Measurements from ENCODE around the gene CD177. TPM values are rescaled to one million over a fixed set of nuclear protein-coding genes. Genes with fewer than 3 reads are reported as not detected.
"Not testable (repeated sequence)": the region's sequence is repeated elsewhere in the genome, so short reads cannot be mapped to it uniquely, and the experiment has no call there.

Gene CD177
- total and polyA plus RNA-seq, 4 donors = 1.0 to 57.8 (median 19.4) TPM

- H3K27me3 ChIP-seq (ENCODE audit: control insufficient read depth in 3 of 3, insufficient read depth in 3 of 3, low read length in 2 of 3) = peaks cover 0 to 4% (median 0%) of the 10 kb centered on the region in 3 donors
- TF ChIP-seq CTCF (IDR thresholded peaks at IDR 0.05; ENCODE audit: control extremely low read depth, extremely low read depth) = no peak
- peaks cover 0 to 2% (median 0%) of the 10 kb centered on the region in 4 donors for H3K9me3 ChIP-seq (ENCODE audit: control insufficient read depth in 4 of 4, insufficient read depth in 3 of 4, low read length in 3 of 4)
- H3K36me3 ChIP-seq (ENCODE audit: control insufficient read depth in 4 of 4, insufficient read depth in 4 of 4, low read length in 4 of 4) = no peaks in the 10 kb centered on the region
- no peak overlapping the region for H3K27ac ChIP-seq (ENCODE audit: low read depth in 1 of 2, low read length in 1 of 2)
- WGBS, 2 donors = 53 to 66% methylated on average over 5 to 8 of the region's 8 CpGs
- no peak overlapping the region for H3K9ac ChIP-seq (ENCODE audit: insufficient read depth in 1 of 2, low read length in 2 of 2)
- ATAC-seq (ENCODE audit: insufficient read depth, low FRiP score) (no peak), DNase-seq (no peak)
- H3K4me3 ChIP-seq = no peak overlapping the region
- H3K4me1 ChIP-seq (ENCODE audit: control insufficient read depth in 5 of 5, insufficient read depth in 5 of 5, low read length in 5 of 5) = no peaks in the 10 kb centered on the region
These were observed 8.7 kb downstream of the CD177 start for GRCh38 chr19:43362179-43362578.

- 66 to 80% methylated on average over 11 of the region's 11 CpGs for WGBS, 2 donors
- ATAC-seq (ENCODE audit: insufficient read depth, low FRiP score) = no peak
- TF ChIP-seq CTCF (IDR thresholded peaks at IDR 0.05; ENCODE audit: control extremely low read depth, extremely low read depth) = no peak
These were observed 9.3 kb downstream of the CD177 start for GRCh38 chr19:43362745-43363144.

GRCh38 chr19:43365677-43366076, 12.2 kb downstream of the CD177 start:
- H3K27ac ChIP-seq (ENCODE audit: low read depth in 1 of 2, low read length in 1 of 2); H3K4me3 ChIP-seq; H3K27me3 ChIP-seq (ENCODE audit: control insufficient read depth in 3 of 3, insufficient read depth in 3 of 3, low read length in 2 of 3); DNase-seq; ATAC-seq (ENCODE audit: insufficient read depth, low FRiP score); H3K9ac ChIP-seq (ENCODE audit: insufficient read depth in 1 of 2, low read length in 2 of 2); H3K9me3 ChIP-seq (ENCODE audit: control insufficient read depth in 4 of 4, insufficient read depth in 3 of 4, low read length in 3 of 4); H3K36me3 ChIP-seq (ENCODE audit: control insufficient read depth in 4 of 4, insufficient read depth in 4 of 4, low read length in 4 of 4); H3K4me1 ChIP-seq (ENCODE audit: control insufficient read depth in 5 of 5, insufficient read depth in 5 of 5, low read length in 5 of 5): not testable (repeated sequence)
- WGBS, 2 donors = 91 to 92% methylated on average over 5 of the region's 9 CpGs

More at GRCh38 chr19:43362745-43363144, 9.3 kb downstream of the CD177 start:
- Histone ChIP-seq H3K4me1 (ENCODE audit: control insufficient read depth in 5 of 5, insufficient read depth in 5 of 5, low read length in 5 of 5) (no peaks in the 10 kb centered on the region), H3K27me3 (ENCODE audit: control insufficient read depth in 3 of 3, insufficient read depth in 3 of 3, low read length in 2 of 3) (peaks cover 0 to 4% (median 0%) of the 10 kb centered on the region in 3 donors), H3K9ac (ENCODE audit: insufficient read depth in 1 of 2, low read length in 2 of 2) (no peak overlapping the region), H3K27ac (ENCODE audit: low read depth in 1 of 2, low read length in 1 of 2) (no peak overlapping the region), H3K9me3 (ENCODE audit: control insufficient read depth in 4 of 4, insufficient read depth in 3 of 4, low read length in 3 of 4) (peaks cover 0 to 2% (median 0%) of the 10 kb centered on the region in 4 donors), H3K36me3 (ENCODE audit: control insufficient read depth in 4 of 4, insufficient read depth in 4 of 4, low read length in 4 of 4) (no peaks in the 10 kb centered on the region), H3K4me3 (no peak overlapping the region)
- DNase-seq = no peak

- Histone ChIP-seq H3K4me3 (no peak overlapping the region), H3K27me3 (ENCODE audit: control insufficient read depth in 3 of 3, insufficient read depth in 3 of 3, low read length in 2 of 3) (peaks cover 0 to 2% (median 0%) of the 10 kb centered on the region in 3 donors), H3K27ac (ENCODE audit: low read depth in 1 of 2, low read length in 1 of 2) (no peak overlapping the region), H3K9me3 (ENCODE audit: control insufficient read depth in 4 of 4, insufficient read depth in 3 of 4, low read length in 3 of 4) (no peaks in the 10 kb centered on the region), H3K4me1 (ENCODE audit: control insufficient read depth in 5 of 5, insufficient read depth in 5 of 5, low read length in 5 of 5) (no peaks in the 10 kb centered on the region), H3K36me3 (ENCODE audit: control insufficient read depth in 4 of 4, insufficient read depth in 4 of 4, low read length in 4 of 4) (no peaks in the 10 kb centered on the region), H3K9ac (ENCODE audit: insufficient read depth in 1 of 2, low read length in 2 of 2) (no peak overlapping the region)
- no peak for DNase-seq
- TF ChIP-seq CTCF (IDR thresholded peaks at IDR 0.05; ENCODE audit: control extremely low read depth, extremely low read depth) = no peak
- WGBS, 2 donors = 82 to 93% methylated on average over 2 of the region's 2 CpGs
- ATAC-seq (ENCODE audit: insufficient read depth, low FRiP score) = no peak
These were observed 14.3 kb downstream of the CD177 start for GRCh38 chr19:43367822-43368221.

- not testable (repeated sequence) for H3K36me3 ChIP-seq (ENCODE audit: control insufficient read depth in 4 of 4, insufficient read depth in 4 of 4, low read length in 4 of 4); ATAC-seq (ENCODE audit: insufficient read depth, low FRiP score); H3K9me3 ChIP-seq (ENCODE audit: control insufficient read depth in 4 of 4, insufficient read depth in 3 of 4, low read length in 3 of 4); H3K4me1 ChIP-seq (ENCODE audit: control insufficient read depth in 5 of 5, insufficient read depth in 5 of 5, low read length in 5 of 5); H3K27me3 ChIP-seq (ENCODE audit: control insufficient read depth in 3 of 3, insufficient read depth in 3 of 3, low read length in 2 of 3); DNase-seq; H3K27ac ChIP-seq (ENCODE audit: low read depth in 1 of 2, low read length in 1 of 2); H3K4me3 ChIP-seq; H3K9ac ChIP-seq (ENCODE audit: insufficient read depth in 1 of 2, low read length in 2 of 2)
- 66 to 85% methylated on average over 5 of the region's 9 CpGs for WGBS, 2 donors
These were observed 15.4 kb downstream of the CD177 start for GRCh38 chr19:43368897-43369296.

Data from lung (tissue), 12 donors.